GM12874 (cell line): Measurements from ENCODE around the gene MIB1.

Source experiments
- TF ChIP-seq, protein P1 (sequence below): IDR thresholded peaks from 2 replicates; pipeline ENCODE4 v1.5.1; 2011; ENCODE audit warnings: low read depth, mild to moderate bottlenecking, control low read depth, low read length, moderate library complexity; ENCODE audit not compliant: insufficient read depth

Gene MIB1

GRCh38 chr18:21910906-21911305 is 170.3 kb downstream of the MIB1 start:
- TF ChIP-seq, protein P1, sequence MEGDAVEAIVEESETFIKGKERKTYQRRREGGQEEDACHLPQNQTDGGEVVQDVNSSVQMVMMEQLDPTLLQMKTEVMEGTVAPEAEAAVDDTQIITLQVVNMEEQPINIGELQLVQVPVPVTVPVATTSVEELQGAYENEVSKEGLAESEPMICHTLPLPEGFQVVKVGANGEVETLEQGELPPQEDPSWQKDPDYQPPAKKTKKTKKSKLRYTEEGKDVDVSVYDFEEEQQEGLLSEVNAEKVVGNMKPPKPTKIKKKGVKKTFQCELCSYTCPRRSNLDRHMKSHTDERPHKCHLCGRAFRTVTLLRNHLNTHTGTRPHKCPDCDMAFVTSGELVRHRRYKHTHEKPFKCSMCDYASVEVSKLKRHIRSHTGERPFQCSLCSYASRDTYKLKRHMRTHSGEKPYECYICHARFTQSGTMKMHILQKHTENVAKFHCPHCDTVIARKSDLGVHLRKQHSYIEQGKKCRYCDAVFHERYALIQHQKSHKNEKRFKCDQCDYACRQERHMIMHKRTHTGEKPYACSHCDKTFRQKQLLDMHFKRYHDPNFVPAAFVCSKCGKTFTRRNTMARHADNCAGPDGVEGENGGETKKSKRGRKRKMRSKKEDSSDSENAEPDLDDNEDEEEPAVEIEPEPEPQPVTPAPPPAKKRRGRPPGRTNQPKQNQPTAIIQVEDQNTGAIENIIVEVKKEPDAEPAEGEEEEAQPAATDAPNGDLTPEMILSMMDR, result no peak

GRCh38 chr18:21911551-21911950 is 171.0 kb downstream of the MIB1 start:
- TF ChIP-seq, protein P1, result no peak

DNA sequence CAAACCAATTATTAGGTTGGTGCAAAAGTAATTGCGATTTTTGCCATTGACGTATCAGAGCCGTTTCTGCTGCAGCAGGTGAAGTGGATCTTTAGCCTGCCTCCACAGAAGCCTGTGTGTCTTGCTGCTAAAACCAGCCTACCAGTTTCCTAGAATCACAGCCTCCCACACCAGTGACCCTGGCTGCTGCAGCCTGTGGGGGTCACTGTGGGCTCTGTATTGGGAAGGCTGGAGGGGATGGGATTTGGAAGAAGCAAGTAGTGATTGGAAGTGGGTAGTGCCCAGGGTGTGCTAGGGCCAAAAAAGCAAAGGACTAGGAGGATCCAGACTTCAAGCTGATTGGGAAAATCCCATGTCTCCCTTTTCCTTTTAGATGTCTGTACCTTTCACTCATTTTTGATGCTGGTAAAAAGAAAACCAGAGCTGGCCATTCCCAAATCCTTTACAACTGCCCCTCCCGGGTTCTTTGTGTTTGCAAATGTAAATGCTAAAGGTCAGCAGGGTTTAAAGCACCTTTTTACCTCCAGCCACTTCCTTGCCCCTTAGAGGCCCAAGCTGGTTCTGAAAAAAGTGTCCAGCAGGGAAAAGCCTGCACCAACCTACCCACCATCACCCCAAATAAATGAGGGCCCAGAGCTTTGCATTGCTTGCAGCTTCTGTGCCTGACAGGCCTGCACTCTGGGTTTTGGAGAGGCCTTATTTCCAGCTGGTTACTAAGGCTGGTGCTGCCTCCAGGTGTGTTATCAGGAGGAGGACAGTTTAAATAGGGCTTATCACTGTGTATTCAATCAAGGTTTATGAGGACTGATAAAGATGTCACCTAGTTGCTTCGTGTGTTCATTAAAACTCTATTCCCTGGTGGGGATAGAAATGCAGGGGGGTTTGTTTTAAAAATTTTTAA is 172.0 kb downstream of the MIB1 start:
- TF ChIP-seq, protein P1, result no peak

DNA sequence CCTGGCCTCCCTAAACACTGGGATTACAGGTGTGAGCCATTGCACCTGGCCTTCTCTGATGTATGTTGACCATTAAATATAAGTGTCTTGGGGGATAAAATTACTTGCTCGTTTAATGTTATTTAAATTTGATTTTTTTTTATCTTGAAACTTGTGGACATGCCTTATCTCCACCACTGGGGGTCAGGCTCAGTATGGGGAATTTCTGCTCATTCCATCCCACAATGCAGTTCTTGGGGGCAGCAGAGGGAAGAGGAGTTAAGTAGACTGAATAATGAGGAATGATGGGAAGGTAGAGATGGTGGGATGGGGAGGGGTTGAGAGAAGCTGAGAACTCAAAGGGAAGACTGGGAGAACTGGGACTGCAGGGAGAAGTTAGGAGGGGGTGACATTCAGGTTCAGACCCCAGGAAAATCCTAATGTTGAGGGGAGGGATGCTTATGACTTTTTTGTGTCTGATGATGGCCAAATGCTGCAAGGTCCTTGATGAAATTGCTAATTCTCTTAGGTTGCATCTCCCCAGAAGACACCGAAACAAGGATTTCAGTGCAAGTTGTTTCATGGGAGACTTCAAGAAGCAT is 174.2 kb downstream of the MIB1 start:
- TF ChIP-seq, protein P1, result 0 out of 2 replicates have a peak, but pooled peaks have one; percentile 26

DNA sequence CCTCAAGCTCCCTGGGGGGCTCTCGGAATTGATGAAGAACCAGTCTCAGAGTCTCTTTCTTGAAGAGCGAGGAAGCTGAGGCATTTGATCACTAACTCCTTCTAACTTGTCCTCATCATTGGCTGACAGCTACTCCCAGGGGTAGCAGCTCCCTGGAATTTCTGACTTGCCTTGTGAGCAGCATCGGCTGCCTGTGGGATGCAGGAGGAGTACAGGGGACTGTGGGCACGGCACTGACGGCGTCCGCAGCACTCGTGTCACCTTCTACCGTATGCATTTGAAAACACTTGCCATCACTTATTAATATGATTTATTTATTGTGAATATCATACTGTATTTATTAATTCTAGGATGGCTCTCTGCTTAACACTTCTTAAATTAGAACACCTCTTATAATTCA is 175.0 kb downstream of the MIB1 start:
- TF ChIP-seq, protein P1, result no peak

- TF ChIP-seq, protein P1, result no peak
Observed at GRCh38 chr18:21916594-21916993, 176.0 kb downstream of the MIB1 start.

DNA sequence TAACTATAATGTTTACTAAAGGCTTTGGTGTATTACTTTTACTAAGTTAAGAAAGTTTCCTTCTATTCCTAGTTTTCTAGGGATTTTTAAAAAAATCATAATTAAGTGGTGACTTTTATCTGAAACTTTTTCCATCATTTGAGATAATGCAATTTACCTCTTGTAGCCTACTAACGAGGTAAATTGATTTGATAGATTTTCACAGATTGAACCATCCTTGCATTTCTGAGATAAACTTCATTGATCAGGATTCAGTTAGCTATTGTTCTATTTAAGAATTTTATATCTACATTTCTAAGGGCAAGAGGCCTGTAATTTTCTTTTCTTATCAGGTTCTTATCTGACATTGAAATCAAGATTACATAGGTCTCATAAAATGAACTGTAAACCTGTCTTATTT is 178.1 kb downstream of the MIB1 start:
- TF ChIP-seq, protein P1, result no peak
